Measurements from ENCODE around the gene ITPRID2.

GRCh38 chr2:181954538-181954883 is 63.0 kb downstream of the ITPRID2 start:
- peak in 1 of 4 experiments; percentile 0 for TF ChIP-seq CTCF (IDR thresholded peaks at IDR 0.05)
- no peak for TF ChIP-seq POLR2A (IDR thresholded peaks at IDR 0.05)

All from uterus (tissue), 2 donors.